ENCODE measurements around the gene NUBP2.

The NUBP2 gene

DNA sequence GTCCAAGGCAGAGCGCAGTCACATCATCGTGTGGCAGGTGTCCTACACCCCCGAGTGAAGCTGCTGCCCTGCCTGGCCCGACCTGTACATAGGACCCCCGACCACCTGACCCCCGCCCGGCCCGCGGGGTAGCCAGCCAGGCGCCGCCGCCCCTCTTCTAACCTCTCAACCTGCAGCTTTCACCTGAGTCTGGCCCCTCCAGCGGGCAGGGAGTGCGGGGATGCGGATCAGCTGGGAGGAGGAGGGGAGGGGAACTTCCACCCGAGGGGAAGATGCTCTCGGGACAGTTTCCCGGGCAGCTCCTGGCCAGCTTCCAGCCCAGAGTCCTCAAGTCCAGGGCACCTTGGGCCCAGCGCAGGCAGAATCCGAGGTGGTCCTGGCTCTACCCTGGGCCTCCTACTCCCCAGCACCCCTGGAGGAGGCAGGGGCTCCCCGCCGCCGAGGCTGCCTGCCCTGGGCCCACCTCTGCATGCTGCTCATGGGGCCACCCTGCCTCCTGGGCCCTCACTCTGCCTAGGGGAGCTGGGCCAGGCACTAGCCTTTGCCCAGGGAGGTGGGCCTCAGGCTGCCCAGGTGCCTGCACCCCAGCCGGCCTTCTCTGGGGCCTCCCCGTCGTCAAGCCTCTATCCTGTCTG, 13.9 kb upstream of the NUBP2 start:
- peaks cover 40 to 59% (median 51%) of the 10 kb centered on the region in 3 donors for H3K36me3 ChIP-seq
- TF ChIP-seq, protein P1, sequence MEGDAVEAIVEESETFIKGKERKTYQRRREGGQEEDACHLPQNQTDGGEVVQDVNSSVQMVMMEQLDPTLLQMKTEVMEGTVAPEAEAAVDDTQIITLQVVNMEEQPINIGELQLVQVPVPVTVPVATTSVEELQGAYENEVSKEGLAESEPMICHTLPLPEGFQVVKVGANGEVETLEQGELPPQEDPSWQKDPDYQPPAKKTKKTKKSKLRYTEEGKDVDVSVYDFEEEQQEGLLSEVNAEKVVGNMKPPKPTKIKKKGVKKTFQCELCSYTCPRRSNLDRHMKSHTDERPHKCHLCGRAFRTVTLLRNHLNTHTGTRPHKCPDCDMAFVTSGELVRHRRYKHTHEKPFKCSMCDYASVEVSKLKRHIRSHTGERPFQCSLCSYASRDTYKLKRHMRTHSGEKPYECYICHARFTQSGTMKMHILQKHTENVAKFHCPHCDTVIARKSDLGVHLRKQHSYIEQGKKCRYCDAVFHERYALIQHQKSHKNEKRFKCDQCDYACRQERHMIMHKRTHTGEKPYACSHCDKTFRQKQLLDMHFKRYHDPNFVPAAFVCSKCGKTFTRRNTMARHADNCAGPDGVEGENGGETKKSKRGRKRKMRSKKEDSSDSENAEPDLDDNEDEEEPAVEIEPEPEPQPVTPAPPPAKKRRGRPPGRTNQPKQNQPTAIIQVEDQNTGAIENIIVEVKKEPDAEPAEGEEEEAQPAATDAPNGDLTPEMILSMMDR (IDR thresholded peaks at IDR 0.05) = no peak
- no peak for DNase-seq
- H3K4me1 ChIP-seq = peaks cover 0 to 42% (median 23%) of the 10 kb centered on the region in 4 donors
- intact Hi-C loops (cut with DNase I; ENCODE audit: low total_unique reads) = no loop called here
- no peak overlapping the region for H3K4me3 ChIP-seq
- H3K27me3 ChIP-seq = no peaks in the 10 kb centered on the region
- no peaks in the 10 kb centered on the region for H3K9me3 ChIP-seq
- H3K27ac ChIP-seq = peak overlapping the region in 1 of 2 donors; percentile 85

DNA sequence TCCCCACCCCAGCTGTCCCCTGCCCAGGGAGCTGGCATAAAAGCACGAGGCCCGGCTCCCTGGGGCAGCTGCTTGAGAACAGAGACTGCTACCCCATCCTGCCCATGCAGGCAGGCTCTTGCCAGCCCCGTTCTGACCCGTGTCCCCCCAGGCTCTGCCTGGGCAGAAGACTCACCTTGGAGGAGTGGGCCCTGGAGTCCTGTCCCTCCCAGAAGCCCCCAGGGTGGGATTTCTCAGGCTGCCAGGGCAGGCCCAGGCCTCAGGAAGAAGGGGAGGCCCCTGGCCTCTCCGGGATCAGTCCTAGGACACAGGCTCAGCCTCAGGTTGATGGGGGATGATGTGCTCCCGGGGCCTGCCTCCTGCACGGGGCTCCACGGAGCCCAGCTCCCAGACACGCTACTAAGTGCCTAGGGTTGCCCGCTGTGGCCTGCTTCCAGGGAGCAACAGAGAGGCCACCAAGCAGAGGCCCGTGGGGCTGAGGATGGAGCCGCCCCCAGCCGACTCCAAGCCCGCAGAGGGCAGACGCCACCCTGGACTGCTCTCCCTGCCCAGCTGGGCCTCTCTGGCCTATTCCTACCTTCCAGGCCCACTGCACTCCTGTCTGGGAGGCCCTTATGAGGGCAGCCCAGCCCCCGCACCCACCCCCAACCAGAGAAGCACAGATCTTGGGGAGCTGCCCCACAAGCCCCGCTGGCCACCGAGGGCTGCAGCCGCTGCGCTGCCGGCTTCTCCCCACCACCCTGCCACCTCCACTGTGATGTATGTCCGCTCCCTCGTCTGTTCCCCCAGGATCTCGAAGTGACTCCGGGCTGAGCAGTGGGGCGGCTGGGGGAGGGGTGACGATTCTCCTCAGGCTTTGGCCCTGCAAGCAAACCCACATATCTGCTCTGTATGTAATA, 13.1 kb upstream of the NUBP2 start:
- no peaks in the 10 kb centered on the region for H3K27me3 ChIP-seq
- intact Hi-C loops (cut with DNase I; ENCODE audit: low total_unique reads) = no loop called here
- TF ChIP-seq, protein P1 (IDR thresholded peaks at IDR 0.05) = no peak
- peaks cover 35 to 51% (median 44%) of the 10 kb centered on the region in 3 donors for H3K36me3 ChIP-seq
- DNase-seq = no peak
- peaks cover 0 to 50% (median 30%) of the 10 kb centered on the region in 4 donors for H3K4me1 ChIP-seq
- H3K27ac ChIP-seq = peak overlapping the region; percentile 85 to 95
- H3K4me3 ChIP-seq = peak overlapping the region; percentile 87 to 99
- H3K9me3 ChIP-seq = no peaks in the 10 kb centered on the region

DNA sequence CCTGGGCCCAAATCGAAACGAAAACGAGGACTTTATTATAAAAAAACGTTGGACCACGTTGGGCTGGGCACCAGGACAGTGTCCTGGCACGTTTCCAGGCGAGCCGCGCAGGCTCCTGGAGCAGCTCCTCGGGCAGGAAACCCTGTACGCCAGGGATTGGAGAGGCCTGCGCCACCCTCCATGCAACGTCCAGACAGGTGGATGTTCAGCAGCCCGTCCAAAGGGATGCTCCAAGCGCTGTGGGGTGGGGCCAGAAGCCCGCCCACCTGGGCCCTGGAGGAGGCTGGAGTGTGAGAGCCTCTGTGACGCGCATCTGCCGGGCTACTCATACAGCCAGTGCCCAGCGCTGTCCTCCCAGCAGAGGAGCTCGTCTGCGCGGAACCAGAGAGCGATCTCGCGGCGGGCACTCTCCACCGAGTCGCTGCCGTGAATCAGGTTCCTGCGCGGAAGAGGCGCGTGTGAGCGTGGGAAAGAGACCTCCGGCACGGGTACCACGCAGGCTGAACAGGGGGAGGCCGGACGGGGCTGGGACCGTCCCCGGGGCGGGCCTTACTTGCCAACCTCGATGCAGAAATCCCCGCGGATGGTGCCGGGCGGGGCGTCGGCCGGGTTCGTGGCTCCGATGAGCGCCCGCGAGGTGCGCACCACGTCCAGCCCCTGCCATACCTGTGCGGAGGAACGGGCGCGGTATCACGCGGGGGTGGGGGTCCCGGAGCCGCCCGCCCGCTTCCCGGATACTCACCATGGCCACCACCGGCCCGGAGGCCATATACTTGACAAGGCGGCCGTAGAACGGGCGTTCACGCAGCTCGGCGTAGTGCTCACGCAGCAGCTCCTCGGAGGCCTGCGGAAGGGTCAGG, 12.2 kb upstream of the NUBP2 start:
- peak overlapping the region; percentile 87 to 99 for H3K4me3 ChIP-seq
- no peaks in the 10 kb centered on the region for H3K9me3 ChIP-seq
- peaks cover 26 to 50% (median 40%) of the 10 kb centered on the region in 3 donors for H3K36me3 ChIP-seq
- peak overlapping the region; percentile 85 to 95 for H3K27ac ChIP-seq
- DNase-seq = peak; percentile 61 to 90
- TF ChIP-seq, protein P1 (IDR thresholded peaks at IDR 0.05) = no peak
- no peaks in the 10 kb centered on the region for H3K27me3 ChIP-seq
- peaks cover 0 to 59% (median 35%) of the 10 kb centered on the region in 4 donors for H3K4me1 ChIP-seq
- intact Hi-C loops (cut with DNase I; ENCODE audit: low total_unique reads) = no loop called here

DNA sequence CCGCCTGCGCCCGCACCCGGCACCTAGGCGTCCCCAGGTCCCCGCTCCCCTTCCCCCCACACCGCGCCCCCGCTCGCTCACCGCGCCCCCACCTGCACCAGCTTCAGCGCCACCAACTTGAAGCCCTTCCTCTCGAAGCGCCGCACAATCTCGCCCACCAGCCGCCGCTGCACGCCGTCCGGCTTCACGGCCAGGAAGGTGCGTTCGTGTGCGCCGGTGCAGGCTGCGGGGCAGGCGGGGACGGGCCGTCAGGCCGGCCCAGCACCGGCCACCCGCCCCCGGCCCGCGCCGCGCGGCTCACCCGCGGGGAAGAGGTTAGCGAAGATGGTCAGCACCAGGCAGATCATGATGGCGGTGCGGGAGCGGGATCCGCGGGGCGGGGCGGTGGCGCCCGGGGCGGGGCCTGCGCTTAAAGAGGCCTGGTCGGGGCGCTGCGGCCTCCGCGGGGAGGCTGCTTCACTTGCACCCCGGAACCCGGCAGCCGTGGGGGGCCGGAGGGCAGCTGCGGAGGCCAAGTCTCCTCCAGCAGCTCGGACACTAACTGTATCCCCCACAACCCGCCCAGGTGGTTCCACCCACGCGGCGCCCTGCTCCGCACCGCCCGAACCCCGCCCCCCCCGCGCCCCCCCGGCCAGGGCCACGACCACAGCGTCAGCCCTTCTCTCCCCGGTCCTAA, 11.4 kb upstream of the NUBP2 start, which contains the start of gene NME3:
Gene NME3, minus strand, starts transcription at position 356 of the 676 bp plus-strand sequence. Its CDS starts 9 bp downstream, at position 347.
- intact Hi-C loops (cut with DNase I; ENCODE audit: low total_unique reads) = no loop called here
- peak within 1 kb of the TSS; percentile 87 to 99 for H3K4me3 ChIP-seq
- no peaks in the 10 kb centered on the region for H3K9me3 ChIP-seq
- peak within 1 kb of the TSS; percentile 85 to 95 for H3K27ac ChIP-seq
- peaks cover 0 to 61% (median 35%) of the 10 kb centered on the region in 4 donors for H3K4me1 ChIP-seq
- DNase-seq = peak; percentile 81 to 89
- TF ChIP-seq, protein P1 (IDR thresholded peaks at IDR 0.05) = no peak
- peaks cover 24 to 50% (median 40%) of the 10 kb centered on the region in 3 donors for H3K36me3 ChIP-seq
- H3K27me3 ChIP-seq = no peaks in the 10 kb centered on the region

All from tibial artery (tissue), 4 donors.